ENCODE measurements around the gene TDRD10. TPM values are rescaled to one million over a fixed set of nuclear protein-coding genes. Genes with fewer than 3 reads are reported as not detected.

TDRD10 gene
- total and polyA plus RNA-seq, 2 donors from 2014 or later = 2.3 to 4.7 TPM

GRCh38 chr1:154466206-154466605, 35.8 kb upstream of the TDRD10 start:
- TF ChIP-seq CTCF (IDR thresholded peaks at IDR 0.05; ENCODE audit: borderline replicate concordance, extremely low read depth, insufficient read depth) = no peak
- Histone ChIP-seq H3K9me3 (ENCODE audit: control insufficient read depth in 2 of 3, insufficient read depth in 1 of 3, low read length in 3 of 3) (no peaks in the 10 kb centered on the region), H3K9ac (ENCODE audit: low read length in 3 of 3) (no peak overlapping the region), H3K4me1 (ENCODE audit: control insufficient read depth in 2 of 3, insufficient read depth in 2 of 3, low read depth in 1 of 3, low read length in 3 of 3) (peaks cover 0 to 14% (median 10%) of the 10 kb centered on the region in 3 donors), H3K4me3 (ENCODE audit: low read length in 3 of 3) (no peak overlapping the region), H3K27ac (ENCODE audit: low read depth in 2 of 2, low read length in 2 of 2) (no peak overlapping the region), H3K27me3 (ENCODE audit: control insufficient read depth, insufficient read depth, low read length) (no peaks in the 10 kb centered on the region), H3K36me3 (ENCODE audit: control insufficient read depth in 2 of 3, insufficient read depth in 3 of 3, low read length in 3 of 3) (peaks cover 0 to 13% (median 2%) of the 10 kb centered on the region in 3 donors)
- DNase-seq (peak in 1 of 5 donors; percentile 27), FAIRE-seq (no peak)
- intact Hi-C loops (cut with DNase I) = no loop called here

GRCh38 chr1:154466921-154467417, 35.0 kb upstream of the TDRD10 start:
- FAIRE-seq (no peak), DNase-seq (peak in 2 of 5 donors; percentile 46 to 57)
- Histone ChIP-seq H3K36me3 (ENCODE audit: control insufficient read depth in 2 of 3, insufficient read depth in 3 of 3, low read length in 3 of 3) (peaks cover 0 to 13% (median 2%) of the 10 kb centered on the region in 3 donors), H3K27ac (ENCODE audit: low read depth in 2 of 2, low read length in 2 of 2) (no peak overlapping the region), H3K9me3 (ENCODE audit: control insufficient read depth in 2 of 3, insufficient read depth in 1 of 3, low read length in 3 of 3) (no peaks in the 10 kb centered on the region), H3K4me1 (ENCODE audit: control insufficient read depth in 2 of 3, insufficient read depth in 2 of 3, low read depth in 1 of 3, low read length in 3 of 3) (peaks cover 0 to 14% (median 10%) of the 10 kb centered on the region in 3 donors), H3K4me3 (ENCODE audit: low read length in 3 of 3) (no peak overlapping the region), H3K27me3 (ENCODE audit: control insufficient read depth, insufficient read depth, low read length) (no peaks in the 10 kb centered on the region), H3K9ac (ENCODE audit: low read length in 3 of 3) (no peak overlapping the region)
- intact Hi-C loops (cut with DNase I) = no loop called here
- no peak for TF ChIP-seq CTCF (IDR thresholded peaks at IDR 0.05; ENCODE audit: borderline replicate concordance, extremely low read depth, insufficient read depth)

- intact Hi-C loops (cut with DNase I) = no loop called here
- peaks cover 0 to 10% (median 8%) of the 10 kb centered on the region in 3 donors for H3K4me1 ChIP-seq (ENCODE audit: control insufficient read depth in 2 of 3, insufficient read depth in 2 of 3, low read depth in 1 of 3, low read length in 3 of 3)
- H3K27ac ChIP-seq (ENCODE audit: low read depth in 2 of 2, low read length in 2 of 2) = no peak overlapping the region
Measured at GRCh38 chr1:154467434-154468102, 34.5 kb upstream of the TDRD10 start.

More at GRCh38 chr1:154467434-154468102, 34.5 kb upstream of the TDRD10 start:
- H3K9ac ChIP-seq (ENCODE audit: low read length in 3 of 3) = no peak overlapping the region
- no peaks in the 10 kb centered on the region for H3K9me3 ChIP-seq (ENCODE audit: control insufficient read depth in 2 of 3, insufficient read depth in 1 of 3, low read length in 3 of 3)
- H3K36me3 ChIP-seq (ENCODE audit: control insufficient read depth in 2 of 3, insufficient read depth in 3 of 3, low read length in 3 of 3) = peaks cover 0 to 13% (median 2%) of the 10 kb centered on the region in 3 donors
- no peak overlapping the region for H3K4me3 ChIP-seq (ENCODE audit: low read length in 3 of 3)
- TF ChIP-seq CTCF (IDR thresholded peaks at IDR 0.05; ENCODE audit: borderline replicate concordance, extremely low read depth, insufficient read depth) = no peak
- FAIRE-seq (no peak), DNase-seq (no peak)
- H3K27me3 ChIP-seq (ENCODE audit: control insufficient read depth, insufficient read depth, low read length) = no peaks in the 10 kb centered on the region
